NCI-H146 (cell line): Measurements from ENCODE around the gene ENOX2.
"Not testable (repeated sequence)": the region's sequence is repeated elsewhere in the genome, so short reads cannot be mapped to it uniquely, and the experiment has no call there.

Experiments used
- DNase-seq: peaks from one replicate; lab custom pipeline; 2025; lab: John Stamatoyannopoulos, UW

Gene ENOX2

GRCh38 chrX:130902783-130903613, at the start of gene ENOX2:
Gene ENOX2 (minus strand): TSS chrX:130903209. CDS start chrX:130703216, 199,993 bp downstream.
- DNase-seq, result peak; percentile 95

- DNase-seq, result no peak
Measured at GRCh38 chrX:130952266-130953043, 49.4 kb upstream of the ENOX2 start.

GRCh38 chrX:130944230-130944629, 41.2 kb upstream of the ENOX2 start:
- DNase-seq, result no peak

- no peak for DNase-seq
Measured at GRCh38 chrX:130937101-130937500, 34.1 kb upstream of the ENOX2 start.

- no peak for DNase-seq
Measured at GRCh38 chrX:130933358-130933757, 30.3 kb upstream of the ENOX2 start.

GRCh38 chrX:130920405-130920804, 17.4 kb upstream of the ENOX2 start:
- DNase-seq, result not testable (repeated sequence)

- DNase-seq, result not testable (repeated sequence)
Measured at GRCh38 chrX:130919676-130920075, 16.7 kb upstream of the ENOX2 start.

- DNase-seq, result not testable (repeated sequence)
Measured at GRCh38 chrX:130918498-130918897, 15.5 kb upstream of the ENOX2 start.

GRCh38 chrX:130916636-130917422, 13.8 kb upstream of the ENOX2 start:
- DNase-seq, result peak; percentile 34

- DNase-seq, result no peak
Measured at GRCh38 chrX:130915302-130915701, 12.3 kb upstream of the ENOX2 start.

GRCh38 chrX:130909469-130910136, 6.6 kb upstream of the ENOX2 start:
- no peak for DNase-seq

GRCh38 chrX:130906776-130907175, 3.8 kb upstream of the ENOX2 start:
- DNase-seq, result no peak

- no peak for DNase-seq
Measured at GRCh38 chrX:130902446-130902782, 595 bp downstream of the ENOX2 start.

GRCh38 chrX:130896802-130897501, 6.1 kb downstream of the ENOX2 start:
- DNase-seq, result no peak

- no peak for DNase-seq
Measured at GRCh38 chrX:130896026-130896425, 7.0 kb downstream of the ENOX2 start.

GRCh38 chrX:130895299-130895698, 7.7 kb downstream of the ENOX2 start:
- DNase-seq, result no peak

- no peak for DNase-seq
Measured at GRCh38 chrX:130893356-130894085, 9.5 kb downstream of the ENOX2 start.

GRCh38 chrX:130887376-130887775, 15.6 kb downstream of the ENOX2 start:
- no peak for DNase-seq

- no peak for DNase-seq
Measured at GRCh38 chrX:130885996-130886395, 17.0 kb downstream of the ENOX2 start.

GRCh38 chrX:130885508-130885907, 17.5 kb downstream of the ENOX2 start:
- DNase-seq, result no peak

- no peak for DNase-seq
Measured at GRCh38 chrX:130884627-130885026, 18.4 kb downstream of the ENOX2 start.
